ENCODE measurements around the gene UGT1A4.

Gene UGT1A4

DNA sequence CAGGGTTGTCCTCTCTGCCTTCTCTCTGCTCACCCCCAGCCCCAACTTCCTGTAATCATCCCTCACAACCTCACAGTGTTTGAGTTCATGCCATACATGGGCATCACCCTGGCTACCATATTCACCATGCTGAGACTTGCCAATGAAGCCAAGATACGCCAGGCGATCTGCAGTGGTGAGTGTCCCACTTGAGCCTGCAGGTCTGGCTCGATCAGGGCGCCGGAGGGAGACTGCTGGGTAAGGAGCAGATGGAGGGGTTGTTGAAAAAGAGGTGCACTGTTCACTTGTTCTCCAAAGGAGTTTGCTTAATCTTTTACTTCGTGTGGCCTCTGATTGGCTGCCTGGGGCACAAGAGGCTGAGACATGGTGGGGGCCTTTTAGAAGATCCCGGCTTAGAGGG, 74.2 kb downstream of the UGT1A4 start:
- DNase-seq, result no peak

DNA sequence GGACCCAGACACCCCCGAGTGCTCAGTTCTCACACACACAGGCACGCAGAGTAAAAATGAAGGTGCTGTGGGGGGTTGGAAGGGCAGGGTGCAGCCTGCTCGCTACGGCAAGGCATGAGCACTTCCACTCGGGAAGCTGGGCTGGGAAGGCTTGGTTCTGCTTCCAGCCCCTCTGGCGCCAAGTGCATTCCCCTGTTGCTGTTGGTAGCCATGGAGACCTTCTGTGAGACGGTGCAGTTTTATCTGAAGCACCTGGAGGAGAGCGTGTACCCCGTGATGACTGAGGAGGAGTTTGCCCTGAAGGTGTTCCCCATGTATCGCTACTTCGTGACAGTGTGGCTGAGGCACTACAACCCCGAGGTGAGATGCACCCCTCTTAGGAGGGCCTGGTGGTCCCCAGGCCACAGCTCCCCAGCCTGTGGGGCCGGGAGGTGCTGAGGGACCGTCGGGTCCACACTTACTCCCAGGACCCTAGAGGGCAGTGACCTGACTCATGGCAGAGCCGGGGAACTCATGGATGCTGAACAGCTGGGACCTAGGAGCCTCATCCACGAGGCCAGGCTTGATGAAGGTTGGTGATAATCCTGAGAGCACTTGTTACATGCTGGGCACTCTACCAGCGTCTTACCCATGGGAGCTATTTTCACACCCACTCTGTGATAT, 75.1 kb downstream of the UGT1A4 start:
- no peak for DNase-seq

GRCh38 chr2:233794128-233794658, 75.7 kb downstream of the UGT1A4 start:
- no peak for DNase-seq

- no peak for DNase-seq
Measured at GRCh38 chr2:233795735-233796171, 77.2 kb downstream of the UGT1A4 start.

GRCh38 chr2:233796254-233796653, 77.7 kb downstream of the UGT1A4 start:
- no peak for DNase-seq

- DNase-seq, result no peak
Measured at GRCh38 chr2:233798335-233799086, 80.0 kb downstream of the UGT1A4 start.

- no peak for DNase-seq
Measured at GRCh38 chr2:233799087-233799665, 80.6 kb downstream of the UGT1A4 start.

DNA sequence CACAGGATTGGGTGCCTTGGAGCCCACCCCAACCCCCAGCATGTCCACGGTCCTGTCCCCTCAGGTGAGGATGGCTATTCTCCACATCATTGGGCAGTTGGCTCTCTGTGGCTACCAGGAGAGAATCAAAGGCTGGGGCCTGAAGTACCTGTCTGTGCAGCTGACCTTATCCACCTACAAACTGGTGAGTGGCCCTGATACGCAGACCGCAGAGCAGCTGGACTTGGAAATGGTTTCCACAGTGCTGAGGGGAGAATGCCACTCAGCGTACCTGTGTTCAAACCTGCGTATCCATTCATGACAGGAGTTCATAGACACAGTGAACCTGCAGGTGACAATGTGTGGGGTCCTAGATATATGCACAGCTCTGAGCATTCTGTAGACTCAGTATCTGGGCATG, 81.2 kb downstream of the UGT1A4 start:
- no peak for DNase-seq

DNA sequence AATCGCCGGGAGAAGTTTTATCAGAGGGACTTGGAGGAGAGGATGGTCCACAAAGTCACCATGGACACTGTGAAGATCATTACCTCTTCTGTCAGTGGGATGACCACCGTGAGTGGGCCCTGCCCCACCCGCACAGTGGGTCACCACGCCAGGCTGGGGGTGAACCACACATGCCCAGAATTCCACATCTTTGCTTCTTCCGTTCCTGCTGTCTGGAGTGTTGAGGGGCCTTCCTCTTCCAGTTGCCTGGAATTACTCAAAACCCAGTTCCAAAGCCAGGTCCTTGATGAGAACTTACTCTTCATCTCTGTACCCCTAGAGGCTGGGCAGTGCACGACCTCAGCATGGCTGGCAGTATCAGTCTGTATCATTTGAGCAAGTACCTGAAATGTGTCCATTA, 81.7 kb downstream of the UGT1A4 start:
- no peak for DNase-seq

- no peak for DNase-seq
Measured at GRCh38 chr2:233801357-233802131, 83.0 kb downstream of the UGT1A4 start.

DNA sequence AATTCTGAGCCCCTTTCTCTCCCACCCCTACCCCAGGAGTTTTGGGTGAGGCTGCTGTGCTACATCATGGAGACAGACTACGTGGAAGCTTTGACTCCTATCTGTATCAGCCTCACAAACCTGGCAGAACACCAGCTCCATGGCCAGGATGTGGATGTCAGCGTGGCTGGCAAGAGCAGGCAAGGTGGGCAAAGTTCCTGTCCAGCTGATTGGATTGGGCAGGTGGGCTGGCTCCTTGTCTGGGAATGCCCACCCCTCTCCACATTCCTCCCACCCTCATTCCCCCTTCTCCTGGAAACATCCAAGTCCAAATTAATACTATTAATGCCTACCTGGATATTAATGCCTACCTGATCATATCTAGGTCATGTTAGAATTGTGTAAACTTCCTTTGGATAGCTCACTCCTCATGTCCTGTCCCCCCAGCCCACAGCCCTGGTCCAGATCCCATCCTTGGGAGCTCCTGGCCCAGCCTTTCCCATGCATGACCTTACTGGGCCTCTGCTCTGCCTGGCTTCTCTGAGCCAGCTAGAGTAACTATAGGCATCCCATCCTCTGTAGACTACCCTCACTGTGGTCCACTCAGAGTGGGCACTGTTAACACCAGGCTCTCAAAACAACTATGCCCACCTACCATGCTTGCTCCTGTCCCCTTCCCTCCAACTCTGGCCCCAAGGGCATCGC, 83.7 kb downstream of the UGT1A4 start:
- DNase-seq, result no peak

DNA sequence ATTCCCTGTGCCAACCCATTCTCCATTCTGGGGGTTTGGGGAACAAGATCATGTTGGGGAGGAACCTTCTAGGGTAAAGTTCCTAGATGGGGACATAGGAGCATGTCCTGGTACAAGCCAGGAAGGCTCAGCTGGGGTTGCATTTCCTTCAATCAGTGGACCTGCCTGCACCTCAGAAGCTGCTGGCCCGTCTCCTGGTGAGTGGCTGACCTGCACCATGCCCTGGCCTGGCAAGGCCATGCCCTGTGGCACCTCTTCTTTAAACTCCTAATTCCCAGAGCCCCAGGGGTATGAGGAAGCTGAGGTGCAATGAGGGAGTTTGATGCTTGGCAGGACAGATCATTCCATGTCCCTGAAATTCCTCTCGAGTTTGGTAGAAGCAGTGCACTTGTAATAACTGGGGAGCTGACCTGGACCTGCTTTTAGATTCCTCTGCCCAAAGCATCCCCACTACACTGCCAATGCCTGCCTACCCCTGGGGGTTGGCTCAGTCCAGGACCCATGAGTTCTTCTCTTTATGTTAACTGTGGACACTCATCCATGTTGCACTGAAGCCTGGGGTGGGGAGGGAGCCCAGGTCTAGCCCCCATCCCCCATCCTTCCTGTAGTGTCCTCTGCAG, 84.9 kb downstream of the UGT1A4 start:
- DNase-seq, result no peak

DNA sequence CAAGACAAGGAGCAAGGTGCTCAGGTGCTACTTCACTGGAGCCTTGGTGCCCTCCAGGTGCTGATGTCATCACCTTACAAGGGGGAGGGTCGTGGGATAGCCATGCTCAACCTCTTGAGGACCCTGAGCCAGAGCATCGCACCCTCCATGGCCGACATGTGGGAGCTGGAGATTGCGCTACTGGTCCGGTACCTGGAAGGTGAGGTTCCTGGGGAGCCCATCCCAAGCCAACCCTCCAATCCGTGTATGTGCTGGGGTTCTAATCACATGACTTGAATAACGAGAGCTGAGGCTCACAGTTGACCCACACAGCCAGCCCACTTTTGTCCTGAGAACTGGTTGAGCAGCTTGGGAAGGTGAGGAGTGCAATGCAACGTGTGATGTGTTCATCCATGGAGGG, 85.5 kb downstream of the UGT1A4 start:
- DNase-seq, result no peak

- no peak for DNase-seq
Measured at GRCh38 chr2:233807215-233807865, 88.8 kb downstream of the UGT1A4 start.

- DNase-seq, result no peak
Measured at GRCh38 chr2:233807966-233808935, 89.7 kb downstream of the UGT1A4 start.

DNA sequence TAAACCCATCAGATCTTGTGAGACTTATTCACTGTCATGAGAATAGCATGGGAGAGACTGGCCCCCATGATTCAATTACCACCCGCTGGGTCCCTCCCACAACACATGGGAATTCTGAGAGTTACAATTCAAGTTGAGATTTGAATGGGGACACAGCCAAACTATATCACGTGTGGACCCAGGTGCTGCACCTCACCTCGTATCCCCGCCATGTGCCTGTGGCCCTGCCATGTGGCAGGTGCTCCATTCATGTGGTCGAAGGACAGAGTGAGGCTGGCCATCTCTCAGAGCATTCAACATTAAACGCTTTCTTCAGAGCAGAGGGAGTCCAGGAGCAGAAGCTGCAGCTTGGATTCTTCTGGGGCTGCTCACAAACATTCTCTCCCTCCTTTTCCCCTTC, 91.8 kb downstream of the UGT1A4 start:
- DNase-seq, result no peak

GRCh38 chr2:233811087-233811486, 92.6 kb downstream of the UGT1A4 start:
- no peak for DNase-seq

GRCh38 chr2:233811732-233812131, 93.2 kb downstream of the UGT1A4 start:
- DNase-seq, result no peak

DNA sequence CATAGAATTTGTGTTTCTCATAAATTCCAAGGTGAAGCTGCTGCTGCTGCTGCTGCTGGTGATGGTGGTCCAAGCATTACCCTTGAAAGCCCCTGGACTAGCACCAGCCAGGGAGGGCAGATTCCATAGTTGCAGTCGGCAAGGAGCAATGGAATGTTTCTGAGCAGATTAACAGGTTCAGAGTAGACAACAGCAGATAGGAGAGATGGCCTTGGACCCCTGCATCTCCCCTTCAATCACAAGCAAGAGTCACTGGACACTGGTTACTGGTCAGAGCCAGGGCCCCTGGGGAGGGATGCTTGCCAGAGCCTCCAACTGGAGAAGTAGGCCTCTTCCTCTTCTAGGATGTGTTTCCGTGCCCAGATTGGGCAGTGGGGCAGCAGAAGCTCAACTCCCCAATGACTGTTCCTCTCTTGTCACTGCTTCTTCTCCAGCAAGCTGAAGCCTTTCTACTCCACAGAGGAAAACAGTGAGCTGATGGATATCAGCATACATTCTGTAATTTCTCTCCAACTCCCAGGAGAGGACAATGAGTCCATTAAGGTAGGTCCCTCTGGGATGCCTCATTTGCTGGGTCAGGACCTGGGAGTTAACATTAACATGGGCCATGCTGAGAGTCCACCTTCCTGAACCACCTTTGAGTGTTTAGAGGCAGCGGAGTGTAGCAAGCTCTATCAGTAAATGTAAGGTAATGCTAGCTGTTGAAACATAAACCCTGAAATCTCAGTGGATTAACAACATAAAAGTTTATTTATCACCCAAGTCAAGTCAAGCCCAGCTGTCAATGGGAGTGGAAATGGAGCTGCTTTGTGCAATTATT, 94.9 kb downstream of the UGT1A4 start:
- DNase-seq, result no peak

Data from NCI-H187 treated with DMSO at 0.1 percent for 48 hours (cell line).